HG03432 (cell line): ENCODE data around the gene TOR2A.

Experiments used
- ATAC-seq: cut with Tn5 transposase; IDR thresholded peaks from one replicate; pipeline ENCODE4 v1.9.1; 2021; ENCODE audit warnings: mild to moderate bottlenecking, moderate library complexity; ENCODE audit not compliant: unreplicated experiment

TOR2A gene

GRCh38 chr9:127700594-127701255 lies 34.4 kb downstream of the TOR2A start:
- ATAC-seq = no peak

- no peak for ATAC-seq
Observed at GRCh38 chr9:127700140-127700539, 35.0 kb downstream of the TOR2A start.

- peak; percentile 90 for ATAC-seq
Observed at GRCh38 chr9:127698985-127699670, 36.0 kb downstream of the TOR2A start.

GRCh38 chr9:127698386-127698785 lies 36.7 kb downstream of the TOR2A start:
- no peak for ATAC-seq

GRCh38 chr9:127697575-127697974 lies 37.5 kb downstream of the TOR2A start:
- ATAC-seq = no peak

GRCh38 chr9:127694890-127695720 lies 40.0 kb downstream of the TOR2A start:
- no peak for ATAC-seq

GRCh38 chr9:127693697-127694096 lies 41.4 kb downstream of the TOR2A start:
- ATAC-seq = no peak

- ATAC-seq = no peak
Observed at GRCh38 chr9:127693143-127693542, 42.0 kb downstream of the TOR2A start.

- ATAC-seq = no peak
Observed at GRCh38 chr9:127692071-127692470, 43.0 kb downstream of the TOR2A start.

GRCh38 chr9:127690735-127691134 lies 44.4 kb downstream of the TOR2A start:
- ATAC-seq = no peak

GRCh38 chr9:127689329-127690000 lies 45.6 kb downstream of the TOR2A start:
- no peak for ATAC-seq

- no peak for ATAC-seq
Observed at GRCh38 chr9:127686461-127687393, 48.4 kb downstream of the TOR2A start.

- ATAC-seq = no peak
Observed at GRCh38 chr9:127684576-127684975, 50.5 kb downstream of the TOR2A start.

GRCh38 chr9:127683723-127684122 lies 51.4 kb downstream of the TOR2A start:
- no peak for ATAC-seq

GRCh38 chr9:127682351-127683136 lies 52.5 kb downstream of the TOR2A start:
- ATAC-seq = no peak
